Activated CD8-positive, alpha-beta memory T cell treated with anti-CD3 and anti-CD28 coated beads for 4 hours (primary cell): Measurements from ENCODE around the gene LLGL1.

Experiments
- DNase-seq, 2 donors: peaks; one replicate each; pipeline ENCODE4 v3.0.0-alpha.2; 2020; ENCODE audit warnings: low read depth in 2 of 2

Gene LLGL1

DNA sequence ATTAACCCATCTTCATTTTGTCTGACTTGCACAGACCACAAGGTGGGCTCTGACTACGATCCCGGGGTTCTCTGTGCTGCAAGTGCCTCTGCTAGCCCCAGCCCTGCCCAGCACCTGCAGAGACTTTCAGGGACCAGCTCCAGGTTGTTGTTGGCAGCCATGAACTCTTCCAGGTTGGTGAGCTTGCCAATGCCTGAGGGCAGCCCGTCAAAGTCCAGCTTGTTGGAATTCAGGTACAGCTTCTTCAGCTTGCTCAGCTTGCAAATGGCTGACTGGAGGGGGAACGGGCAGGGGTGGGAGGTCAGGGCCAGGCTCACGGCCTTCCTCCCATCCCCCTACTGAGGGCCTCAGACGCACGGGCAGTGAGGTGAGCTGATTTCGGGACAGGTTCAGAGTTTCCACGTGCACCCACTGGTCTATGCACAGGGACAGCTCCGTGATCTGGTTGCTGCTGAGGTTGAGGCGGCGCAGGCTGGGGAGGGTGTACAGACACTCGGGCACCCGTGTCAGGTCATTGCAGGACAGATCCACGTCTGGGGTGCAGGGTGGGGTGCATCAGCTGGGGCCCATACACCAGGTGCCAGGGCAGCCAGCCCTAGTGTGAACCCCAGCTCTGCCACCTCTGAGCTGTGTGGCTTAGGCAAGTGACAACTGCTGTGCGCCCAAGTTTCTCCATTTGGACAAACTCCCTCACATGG is 27.9 kb downstream of the LLGL1 start:
- DNase-seq: no peak

DNA sequence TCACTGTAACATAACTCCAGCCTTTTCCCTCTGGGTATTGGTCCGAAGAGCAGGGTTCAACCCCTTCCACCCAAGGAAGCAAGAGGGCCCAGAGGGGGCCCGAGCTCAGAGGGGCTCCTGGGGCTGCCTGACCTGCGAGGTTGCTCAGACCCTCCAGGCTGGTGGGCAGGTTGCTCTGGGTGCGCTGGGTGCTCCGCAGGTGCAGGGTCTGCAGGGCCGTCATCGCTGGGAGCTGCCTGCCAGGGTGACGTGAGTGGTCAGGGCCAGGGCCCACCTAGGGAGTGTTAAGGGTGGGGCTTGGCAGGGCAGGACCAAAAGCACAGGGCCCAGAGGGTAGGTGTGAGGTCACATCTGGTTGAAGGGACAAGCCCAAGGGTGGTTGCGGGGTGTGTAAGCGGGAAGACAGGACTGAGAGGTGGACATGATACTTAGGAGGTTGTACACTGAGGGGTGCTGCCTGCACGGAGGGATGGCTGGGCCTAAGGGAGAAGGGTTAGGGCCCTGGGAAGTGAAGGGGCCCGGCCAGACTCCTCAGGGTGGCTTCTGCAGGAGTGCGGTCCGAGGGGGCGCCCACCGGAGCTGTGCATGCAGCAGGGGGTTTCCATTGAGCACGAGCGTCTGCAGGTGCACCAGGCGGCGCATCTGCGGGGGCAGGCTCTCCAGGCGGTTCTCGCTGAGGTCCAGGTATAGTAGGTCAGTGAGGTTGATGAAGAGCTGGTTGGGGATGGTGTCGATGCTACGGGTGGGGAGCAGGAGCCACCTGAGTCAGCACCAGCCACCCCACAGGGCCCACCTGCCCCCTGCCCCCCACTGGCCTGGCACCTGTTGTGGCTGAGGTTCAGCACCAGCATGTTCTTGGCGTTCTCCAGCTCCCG is 28.7 kb downstream of the LLGL1 start:
- no peak for DNase-seq

DNA sequence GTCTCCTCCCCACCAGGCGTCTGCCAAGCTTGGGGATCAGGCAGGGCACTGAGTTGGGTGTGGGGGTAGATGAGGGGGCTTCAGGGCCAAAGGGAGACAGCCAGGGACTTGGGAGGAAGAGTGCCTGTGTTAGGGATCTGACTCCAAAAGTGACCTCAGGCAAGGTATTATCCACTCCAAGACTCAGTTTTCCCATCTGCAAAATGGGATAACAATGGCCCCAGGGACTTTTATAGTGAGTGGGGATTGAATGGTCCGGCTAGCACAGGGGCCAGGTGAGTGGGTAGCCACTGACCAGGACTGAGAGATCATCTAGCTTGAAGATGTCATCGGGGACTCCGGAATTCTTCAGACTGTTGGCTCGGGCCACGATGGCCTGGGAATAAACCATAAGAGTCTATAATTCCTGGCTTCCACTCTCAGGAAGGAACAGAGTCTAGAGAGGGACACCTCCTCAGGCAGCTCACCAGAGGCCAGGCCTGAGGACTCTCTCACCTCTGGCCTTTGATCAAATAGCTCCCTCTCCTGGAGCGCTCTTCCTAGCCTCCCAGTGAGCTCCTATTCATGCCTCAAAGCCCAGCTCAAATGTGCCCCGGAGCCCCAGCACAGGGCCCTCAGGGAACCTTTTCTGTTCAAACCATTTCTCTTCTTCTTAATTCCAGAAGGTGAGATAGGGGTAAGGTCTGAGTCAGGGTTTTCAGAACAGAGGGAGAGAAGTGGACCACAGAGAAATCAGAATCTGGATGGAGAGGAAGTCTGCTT is 29.6 kb downstream of the LLGL1 start:
- DNase-seq: no peak

DNA sequence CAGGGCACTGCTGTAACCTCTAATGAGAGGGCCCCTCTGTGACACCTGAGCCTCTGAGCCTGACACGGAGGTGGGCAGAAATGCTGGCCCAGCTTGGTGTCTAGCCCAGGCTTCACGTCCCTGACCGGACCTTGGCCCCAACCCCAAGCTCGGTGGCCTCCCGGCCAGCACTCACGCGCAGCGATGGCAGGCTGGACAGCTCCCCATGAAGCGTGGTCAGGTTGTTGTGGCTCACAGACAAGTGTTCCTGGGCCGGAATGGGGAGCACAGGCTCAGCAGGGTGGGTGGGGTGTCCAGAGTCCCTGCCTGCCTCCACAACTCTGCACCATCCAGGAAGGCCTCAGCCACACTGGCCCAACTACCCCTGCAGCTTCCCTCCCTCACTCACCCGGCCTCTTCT is 30.9 kb downstream of the LLGL1 start:
- no peak for DNase-seq

DNA sequence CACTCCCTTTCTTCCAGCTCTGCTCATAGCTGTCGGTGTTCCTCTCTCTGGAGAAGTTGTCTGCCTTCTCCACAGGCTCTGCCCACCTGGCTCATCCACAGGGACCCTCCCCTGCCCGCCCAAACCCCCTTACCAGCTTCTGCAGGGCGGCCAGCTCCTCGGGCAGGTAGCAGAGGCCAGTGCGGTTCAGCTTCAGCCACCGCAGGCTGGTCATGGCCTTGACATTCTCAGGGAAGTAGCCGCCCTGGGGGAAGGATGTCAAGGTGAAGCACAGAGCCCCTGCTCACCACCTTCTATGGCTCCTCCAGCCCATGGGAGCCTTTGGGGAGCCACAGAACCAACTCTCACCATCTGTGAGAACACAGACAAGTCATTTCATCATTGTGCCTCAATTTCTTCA is 31.3 kb downstream of the LLGL1 start:
- DNase-seq: no peak

DNA sequence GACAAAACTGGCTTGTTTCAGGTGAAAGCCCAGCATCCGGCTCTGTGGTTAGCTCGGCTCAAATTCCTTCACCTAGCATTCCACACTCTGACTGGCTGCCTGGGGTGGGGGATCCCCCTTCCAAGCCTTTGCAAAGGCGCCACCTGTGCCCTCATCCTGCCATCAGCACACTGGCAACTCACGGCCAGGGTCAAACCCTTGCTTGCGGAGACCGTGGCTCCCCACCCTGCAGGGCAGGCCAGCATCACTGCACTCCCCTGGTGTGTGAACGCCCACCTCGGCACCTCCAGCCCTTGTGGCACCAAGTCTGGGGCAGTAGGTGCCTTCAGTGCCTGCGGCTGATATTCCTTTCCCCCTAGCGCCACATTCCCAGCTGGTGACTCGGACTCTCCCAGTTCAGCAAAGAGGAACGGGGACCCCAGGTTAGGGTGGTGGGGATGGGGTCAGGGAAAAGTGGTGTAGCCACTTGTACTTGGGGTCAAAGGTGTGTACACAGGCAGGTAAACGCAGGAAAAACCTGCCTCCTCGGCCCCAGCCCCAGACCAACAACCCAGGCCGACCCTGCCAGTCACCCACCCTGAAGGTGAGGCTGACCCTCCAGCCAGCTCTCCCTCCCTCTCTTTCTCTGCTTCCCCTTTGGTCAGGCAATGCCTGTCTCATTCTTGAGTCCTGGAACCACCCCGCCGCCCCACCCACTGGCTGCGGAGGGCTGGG is 32.0 kb downstream of the LLGL1 start:
- no peak for DNase-seq

DNA sequence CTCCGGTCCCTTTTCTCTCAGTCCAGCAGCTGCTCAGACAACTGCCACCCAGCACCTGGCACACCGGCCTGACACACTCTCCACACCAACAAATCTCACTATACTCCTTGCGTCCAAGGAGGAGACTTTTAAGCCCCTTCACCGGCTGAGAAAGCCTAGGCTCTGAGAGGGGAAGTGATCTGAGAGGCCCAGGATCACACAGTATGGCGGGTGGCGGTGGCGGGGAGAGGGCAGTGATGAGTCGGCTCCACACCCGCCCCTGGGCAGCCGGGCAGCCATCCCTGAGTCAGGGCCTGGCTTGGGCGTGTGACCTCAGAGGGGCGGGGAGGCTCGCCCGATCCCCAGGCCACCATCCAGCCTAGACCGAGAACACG is 32.5 kb downstream of the LLGL1 start:
- no peak for DNase-seq

DNA sequence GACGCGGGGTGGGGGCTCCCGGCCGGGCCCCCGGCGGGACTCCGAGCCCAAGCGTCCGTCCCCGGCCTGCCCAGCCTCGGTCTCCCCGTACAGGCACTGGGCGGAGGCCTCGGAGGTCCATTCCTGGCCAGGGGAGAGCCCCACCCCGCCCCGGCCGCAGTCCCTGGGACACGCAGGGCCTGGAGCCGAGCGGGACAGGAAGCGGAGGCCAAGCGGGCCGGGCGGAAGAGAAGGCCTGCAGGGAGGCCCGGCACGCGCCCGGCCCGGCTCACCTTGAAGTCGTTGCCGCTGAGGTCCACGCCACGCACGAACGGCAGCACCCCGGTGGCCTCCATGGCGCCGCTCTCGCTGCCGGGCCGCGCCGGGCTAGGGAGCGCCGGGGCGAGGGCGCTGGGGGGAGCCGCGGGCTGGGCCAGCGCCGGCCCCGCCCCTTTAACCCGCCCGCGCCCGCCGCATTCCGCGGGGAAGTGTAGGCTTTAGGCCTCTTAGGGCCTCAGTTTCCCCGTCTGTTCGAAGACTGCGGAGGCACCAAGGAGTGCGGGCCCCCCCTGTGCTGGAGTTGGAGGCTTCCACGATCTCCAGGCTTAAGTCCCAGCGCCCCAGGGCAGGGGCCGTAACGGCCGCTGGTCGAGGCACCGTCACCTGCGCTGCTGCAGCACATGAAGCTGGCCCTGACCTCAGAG is 33.1 kb downstream of the LLGL1 start, which contains the start of gene FLII:
FLII (minus strand) TSS at position 383 of the 683 bp plus-strand sequence; CDS start at position 335, 48 bp downstream.
- DNase-seq: peak in 1 of 2 donors; percentile 20

DNA sequence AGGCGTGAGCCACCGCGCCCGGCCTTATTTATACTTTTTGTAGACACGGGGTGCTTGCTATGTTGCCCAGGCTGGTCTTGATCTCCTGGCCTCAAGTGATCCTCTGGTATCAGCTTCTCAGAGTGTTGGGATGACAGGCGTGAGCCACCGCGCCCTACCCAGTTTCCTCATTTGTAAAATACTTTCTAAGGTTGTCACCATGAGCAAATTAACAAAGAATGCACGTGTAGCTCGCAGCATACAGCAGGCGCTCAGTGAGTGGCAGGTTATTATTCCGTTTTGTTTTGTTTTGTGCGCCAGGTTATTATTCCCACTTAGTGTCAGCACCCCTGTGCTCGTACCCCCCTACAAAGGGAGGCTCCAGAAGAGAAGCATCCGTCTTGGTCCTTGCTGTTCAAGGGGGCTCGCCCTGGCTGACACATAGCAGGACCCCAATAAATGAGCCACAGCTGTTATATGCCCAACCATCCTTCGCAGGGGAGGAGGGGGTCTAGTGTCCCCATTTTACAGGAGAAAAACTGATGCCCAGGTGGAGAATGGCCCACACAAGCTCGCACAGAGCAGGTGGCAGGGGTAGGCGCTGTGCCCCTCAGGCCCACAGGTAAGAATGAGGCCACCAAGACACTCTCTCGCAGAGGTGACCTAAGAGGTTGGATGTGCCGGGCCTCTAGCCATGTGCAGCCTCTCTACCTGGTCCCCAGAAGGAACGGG is 34.3 kb downstream of the LLGL1 start:
- no peak for DNase-seq

DNA sequence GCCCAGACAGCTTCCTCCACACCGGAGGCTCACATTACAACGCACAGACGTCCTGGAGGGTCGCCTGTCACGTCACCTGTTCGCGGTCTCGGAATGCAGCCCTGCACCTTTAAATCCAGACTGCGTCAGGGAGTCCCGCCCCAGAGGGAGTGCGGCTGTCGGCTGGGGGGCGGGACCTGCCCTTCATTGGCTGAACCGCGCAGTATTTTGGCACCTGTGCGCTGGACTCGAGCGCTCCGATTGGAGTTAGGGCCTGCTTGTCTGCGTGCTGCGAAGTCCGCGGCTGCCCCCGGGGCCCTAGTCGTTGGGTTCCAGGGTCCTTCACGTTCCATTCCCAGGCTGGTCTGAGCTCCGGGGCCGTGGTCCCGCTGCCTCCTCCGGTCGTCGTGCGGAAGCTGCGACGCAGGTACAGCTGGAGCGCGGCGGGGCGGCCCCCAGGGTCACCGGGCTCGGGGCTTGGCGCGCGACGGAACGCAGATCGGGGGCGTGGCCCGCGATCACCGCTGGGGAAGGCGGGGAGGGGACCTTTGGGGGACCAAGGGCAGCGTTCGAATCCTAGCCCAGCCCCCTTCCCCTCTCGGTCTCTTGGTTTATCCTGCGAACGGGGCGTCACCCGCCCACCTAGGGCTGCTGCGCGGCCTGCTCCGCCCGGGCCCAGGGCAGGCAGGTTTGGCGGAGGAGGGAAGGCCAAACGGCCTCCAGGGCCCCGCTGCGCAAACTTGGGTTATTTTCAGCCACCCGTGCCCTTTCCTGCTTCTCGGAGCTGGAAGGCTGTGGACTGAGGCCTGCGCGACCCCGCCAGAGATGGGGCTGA is 35.1 kb downstream of the LLGL1 start, which contains the start of gene MIEF2:
MIEF2 (plus strand) TSS at position 331 of the 814 bp plus-strand sequence. CDS start 2,059 bp downstream, outside the sequence.
- peak; percentile 82 to 86 for DNase-seq

DNA sequence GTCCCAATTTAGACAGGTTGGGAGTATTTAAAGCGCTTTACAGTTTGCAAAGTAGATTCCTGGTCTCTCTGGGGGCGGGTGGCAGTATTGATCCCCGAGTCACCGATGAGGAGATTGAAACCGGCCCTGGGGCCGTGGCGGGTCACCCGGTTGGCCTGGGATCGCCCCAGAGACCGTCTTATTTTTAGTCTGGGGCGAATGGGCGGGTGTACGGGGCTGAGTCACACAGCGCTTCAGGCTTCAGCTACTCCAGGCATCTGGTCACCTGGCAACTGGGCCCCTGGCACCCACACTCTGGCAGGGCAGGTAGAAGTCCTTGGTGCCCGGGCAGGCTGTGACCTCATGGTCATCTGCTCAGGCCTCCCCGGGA is 35.7 kb downstream of the LLGL1 start:
- peak in 1 of 2 donors; percentile 8 for DNase-seq

DNA sequence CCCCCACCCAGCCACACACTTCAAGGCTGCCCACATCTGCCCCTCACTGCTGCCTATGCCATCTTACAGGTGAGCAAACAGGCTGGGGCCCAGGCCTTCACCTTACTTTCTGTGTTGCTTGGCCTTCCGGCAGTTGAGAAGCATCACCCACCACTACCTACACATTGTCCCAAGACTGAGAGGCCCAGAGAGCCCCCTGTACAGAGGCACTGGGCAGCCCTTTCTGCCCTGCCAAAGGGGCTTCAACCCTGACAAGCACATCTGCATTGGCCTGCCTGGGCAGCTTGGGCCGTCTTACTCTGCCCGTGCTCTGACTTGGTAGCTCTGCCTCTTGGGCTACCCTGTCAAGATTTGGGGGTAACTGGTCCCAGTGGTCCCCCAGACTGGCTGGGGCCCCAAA is 36.2 kb downstream of the LLGL1 start:
- no peak for DNase-seq

DNA sequence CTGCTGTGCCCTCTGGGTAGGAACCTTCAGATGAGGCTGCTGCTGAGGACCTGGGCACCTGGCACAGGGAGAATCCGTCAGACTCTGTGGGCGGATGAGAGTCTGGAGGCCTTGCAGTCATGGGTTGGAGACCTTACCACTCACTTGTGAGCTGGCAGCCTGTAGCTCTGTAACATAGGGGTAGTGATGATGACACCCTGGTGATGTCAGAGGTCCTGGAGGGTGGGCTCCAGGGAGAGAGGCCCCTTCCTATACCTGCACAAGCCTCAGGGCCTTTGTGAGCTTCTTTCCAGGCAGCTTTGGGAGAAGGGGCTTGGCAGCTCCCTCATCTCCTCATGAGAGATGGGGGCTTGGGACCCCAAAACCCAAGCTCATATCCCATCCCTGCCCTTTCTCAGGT is 36.7 kb downstream of the LLGL1 start:
- no peak for DNase-seq

DNA sequence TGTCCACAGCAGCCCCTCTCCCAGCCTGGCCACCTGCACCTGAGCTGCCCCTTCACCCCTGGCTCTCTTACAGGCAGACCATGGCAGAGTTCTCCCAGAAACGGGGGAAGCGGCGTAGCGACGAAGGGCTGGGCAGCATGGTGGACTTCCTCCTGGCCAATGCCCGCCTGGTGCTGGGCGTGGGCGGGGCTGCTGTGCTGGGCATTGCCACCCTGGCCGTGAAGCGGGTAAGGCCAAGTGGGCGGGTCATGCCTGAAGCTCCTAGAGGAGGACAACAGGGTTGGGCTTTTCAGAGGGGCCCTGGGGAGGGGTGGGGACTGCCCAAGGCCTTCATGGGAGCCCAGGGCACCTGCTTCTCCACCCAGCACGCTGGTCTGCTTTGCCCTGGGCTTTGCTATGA is 37.2 kb downstream of the LLGL1 start:
- DNase-seq: no peak

DNA sequence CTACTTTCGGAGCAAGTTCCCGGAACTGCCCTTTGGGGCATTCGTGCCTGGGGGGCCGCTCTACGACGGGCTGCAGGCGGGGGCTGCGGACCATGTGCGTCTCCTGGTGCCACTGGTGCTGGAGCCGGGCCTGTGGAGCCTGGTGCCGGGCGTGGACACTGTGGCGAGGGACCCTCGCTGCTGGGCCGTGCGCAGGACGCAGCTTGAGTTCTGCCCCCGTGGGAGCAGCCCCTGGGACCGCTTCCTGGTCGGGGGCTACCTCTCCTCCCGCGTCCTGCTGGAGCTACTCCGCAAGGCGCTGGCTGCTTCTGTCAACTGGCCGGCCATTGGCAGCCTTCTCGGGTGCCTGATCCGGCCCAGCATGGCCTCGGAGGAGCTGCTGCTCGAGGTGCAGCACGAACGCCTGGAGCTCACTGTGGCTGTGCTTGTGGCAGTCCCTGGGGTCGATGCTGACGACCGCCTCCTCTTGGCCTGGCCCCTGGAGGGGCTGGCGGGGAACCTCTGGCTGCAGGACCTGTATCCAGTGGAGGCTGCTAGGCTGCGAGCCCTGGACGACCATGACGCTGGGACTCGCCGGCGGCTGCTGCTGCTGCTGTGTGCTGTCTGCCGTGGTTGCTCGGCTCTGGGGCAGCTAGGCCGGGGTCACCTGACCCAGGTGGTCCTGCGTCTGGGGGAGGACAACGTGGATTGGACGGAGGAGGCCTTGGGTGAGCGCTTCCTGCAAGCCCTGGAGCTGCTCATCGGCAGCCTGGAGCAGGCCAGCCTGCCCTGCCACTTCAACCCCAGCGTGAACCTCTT is 38.6 kb downstream of the LLGL1 start:
- DNase-seq: no peak

DNA sequence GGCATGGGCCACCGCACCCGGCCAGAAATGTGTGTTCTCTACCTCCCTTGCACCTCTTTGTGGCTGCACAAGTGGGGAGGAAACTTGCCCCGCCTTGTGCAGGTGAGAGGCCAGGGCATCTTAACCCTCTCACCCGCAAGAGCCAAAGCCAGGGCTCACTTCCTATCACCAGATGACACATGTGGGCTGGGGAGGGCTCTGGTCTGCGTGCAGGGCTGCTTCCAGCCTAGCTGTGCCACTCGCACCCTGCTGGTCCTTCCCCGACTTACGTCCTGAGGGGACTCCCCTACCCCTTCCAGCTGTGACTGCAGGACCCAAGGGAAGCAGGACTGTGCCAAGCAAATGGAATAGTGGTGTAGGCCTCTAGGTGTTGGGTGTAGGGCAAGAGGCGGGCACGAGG is 41.9 kb downstream of the LLGL1 start:
- DNase-seq: no peak

DNA sequence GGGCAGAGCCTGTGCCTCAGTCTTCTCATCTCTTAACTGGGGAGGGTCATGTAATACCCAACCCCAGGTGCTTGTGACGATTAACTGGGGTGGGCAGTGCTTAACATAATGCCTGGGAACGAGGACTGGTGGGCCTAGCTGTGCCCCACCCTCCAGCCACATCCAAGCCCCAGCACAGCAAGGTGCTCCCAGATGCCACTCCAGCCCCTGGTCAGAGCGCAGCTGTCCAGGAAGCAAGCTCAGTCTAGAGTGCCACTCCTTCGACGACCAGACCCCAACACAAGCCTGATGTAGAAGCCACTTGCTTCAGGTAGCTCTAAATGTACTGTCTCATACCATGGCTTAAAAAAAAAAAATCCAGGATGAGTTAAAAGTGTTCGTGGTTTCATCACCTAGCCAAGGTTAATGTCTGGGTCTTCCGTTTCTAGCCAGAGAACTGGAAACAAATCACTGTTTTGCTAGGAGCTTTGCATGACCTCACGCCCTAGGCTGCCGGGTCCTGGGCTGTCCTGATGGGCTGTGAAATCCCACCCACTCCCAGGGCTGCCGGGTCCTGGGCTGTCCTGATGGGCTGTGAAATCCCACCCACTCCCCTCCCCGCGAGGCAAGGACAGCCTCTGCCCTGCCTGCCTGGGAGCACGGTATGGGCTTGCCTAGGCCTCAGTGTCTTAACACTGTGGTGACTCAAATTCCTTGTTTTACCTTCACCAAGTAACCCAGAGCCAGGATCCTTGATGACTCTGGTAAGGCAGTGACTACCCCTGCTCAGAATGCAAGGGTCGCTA is 42.7 kb downstream of the LLGL1 start:
- DNase-seq: no peak
